ENCODE results near the gene RASGRF1. TPM values are rescaled to one million over a fixed set of nuclear protein-coding genes. Genes with fewer than 3 reads are reported as not detected.

Gene RASGRF1
- total and polyA plus RNA-seq, 2 donors (not counting 1 experiment from before 2014, with no cell fraction given), result 0.09 TPM; not detected in 1

GRCh38 chr15:79032656-79033055, 57.9 kb downstream of the RASGRF1 start:
- Histone ChIP-seq H3K27me3 (ENCODE audit: control insufficient read depth, insufficient read depth, low read length) (peaks cover 8% of the 10 kb centered on the region), H3K9me3 (ENCODE audit: control insufficient read depth, insufficient read depth, low read depth, low read length) (no peaks in the 10 kb centered on the region), H3K36me3 (ENCODE audit: control insufficient read depth, insufficient read depth, low read length) (no peaks in the 10 kb centered on the region), H3K4me1 (ENCODE audit: control insufficient read depth, extremely low read depth, insufficient read depth, low read length) (no peaks in the 10 kb centered on the region), H3K4me3 (replicated peaks in 1 of 4; ENCODE audit: control extremely low read depth in 1 of 4, insufficient read depth in 1 of 4, low read depth in 3 of 4, low read length in 4 of 4) (no peak overlapping the region), H3K9ac (ENCODE audit: insufficient read depth, low read length) (no peak overlapping the region), H2AFZ (ENCODE audit: low read length) (no peak overlapping the region), H3K4me2 (ENCODE audit: extremely low read depth, insufficient read depth, low read length) (no peak overlapping the region), H3K79me2 (ENCODE audit: control insufficient read depth, insufficient read depth, low read length) (no peaks in the 10 kb centered on the region), H4K20me1 (ENCODE audit: control insufficient read depth, extremely low read depth, insufficient read depth, low read length) (no peaks in the 10 kb centered on the region), H3K27ac (ENCODE audit: insufficient read depth, low read length) (no peak overlapping the region)
- DNase-seq (ENCODE audit: low read depth in 2 of 2), result no peak
- TF ChIP-seq CTCF (conservative IDR thresholded peaks at IDR 0.05 in 1 of 2, IDR thresholded peaks at IDR 0.05 in 1 of 2; ENCODE audit: low read depth in 1 of 2, low read length in 2 of 2), result no peak
- TF ChIP-seq EZH2 (IDR thresholded peaks at IDR 0.05; ENCODE audit: low read length, missing control alignments), result no peak

- Histone ChIP-seq H3K9me3 (ENCODE audit: control insufficient read depth, insufficient read depth, low read depth, low read length) (no peaks in the 10 kb centered on the region), H3K36me3 (ENCODE audit: control insufficient read depth, insufficient read depth, low read length) (no peaks in the 10 kb centered on the region), H3K4me3 (replicated peaks in 1 of 4; ENCODE audit: control extremely low read depth in 1 of 4, insufficient read depth in 1 of 4, low read depth in 3 of 4, low read length in 4 of 4) (no peak overlapping the region), H3K4me2 (ENCODE audit: extremely low read depth, insufficient read depth, low read length) (no peak overlapping the region), H2AFZ (ENCODE audit: low read length) (no peak overlapping the region), H3K27me3 (ENCODE audit: control insufficient read depth, insufficient read depth, low read length) (peaks cover 7% of the 10 kb centered on the region), H3K4me1 (ENCODE audit: control insufficient read depth, extremely low read depth, insufficient read depth, low read length) (no peaks in the 10 kb centered on the region), H3K27ac (ENCODE audit: insufficient read depth, low read length) (no peak overlapping the region), H3K79me2 (ENCODE audit: control insufficient read depth, insufficient read depth, low read length) (no peaks in the 10 kb centered on the region), H4K20me1 (ENCODE audit: control insufficient read depth, extremely low read depth, insufficient read depth, low read length) (no peaks in the 10 kb centered on the region), H3K9ac (ENCODE audit: insufficient read depth, low read length) (no peak overlapping the region)
- no peak for TF ChIP-seq CTCF (conservative IDR thresholded peaks at IDR 0.05 in 1 of 2, IDR thresholded peaks at IDR 0.05 in 1 of 2; ENCODE audit: low read depth in 1 of 2, low read length in 2 of 2)
- no peak for TF ChIP-seq EZH2 (IDR thresholded peaks at IDR 0.05; ENCODE audit: low read length, missing control alignments)
- DNase-seq (ENCODE audit: low read depth in 2 of 2), result no peak
These were observed 58.8 kb downstream of the RASGRF1 start for GRCh38 chr15:79031821-79032220.

GRCh38 chr15:79031201-79031600, 59.4 kb downstream of the RASGRF1 start:
- no peaks in the 10 kb centered on the region for H3K36me3 ChIP-seq (ENCODE audit: control insufficient read depth, insufficient read depth, low read length)
- H2AFZ ChIP-seq (ENCODE audit: low read length), result no peak overlapping the region
- no peak for DNase-seq (ENCODE audit: low read depth in 2 of 2)
- no peak overlapping the region for H3K4me3 ChIP-seq (replicated peaks in 1 of 4; ENCODE audit: control extremely low read depth in 1 of 4, insufficient read depth in 1 of 4, low read depth in 3 of 4, low read length in 4 of 4)
- no peak overlapping the region for H3K27ac ChIP-seq (ENCODE audit: insufficient read depth, low read length)
- no peak overlapping the region for H3K9ac ChIP-seq (ENCODE audit: insufficient read depth, low read length)
- no peaks in the 10 kb centered on the region for H4K20me1 ChIP-seq (ENCODE audit: control insufficient read depth, extremely low read depth, insufficient read depth, low read length)
- H3K9me3 ChIP-seq (ENCODE audit: control insufficient read depth, insufficient read depth, low read depth, low read length), result no peaks in the 10 kb centered on the region
- peaks cover 2% of the 10 kb centered on the region for H3K27me3 ChIP-seq (ENCODE audit: control insufficient read depth, insufficient read depth, low read length)
- no peaks in the 10 kb centered on the region for H3K4me1 ChIP-seq (ENCODE audit: control insufficient read depth, extremely low read depth, insufficient read depth, low read length)
- no peak for TF ChIP-seq EZH2 (IDR thresholded peaks at IDR 0.05; ENCODE audit: low read length, missing control alignments)
- no peak for TF ChIP-seq CTCF (conservative IDR thresholded peaks at IDR 0.05 in 1 of 2, IDR thresholded peaks at IDR 0.05 in 1 of 2; ENCODE audit: low read depth in 1 of 2, low read length in 2 of 2)
- no peak overlapping the region for H3K4me2 ChIP-seq (ENCODE audit: extremely low read depth, insufficient read depth, low read length)
- no peaks in the 10 kb centered on the region for H3K79me2 ChIP-seq (ENCODE audit: control insufficient read depth, insufficient read depth, low read length)
